Stimulated activated CD4-positive, alpha-beta T cell treated with anti-CD3 and anti-CD28 coated beads, Interleukin-15, amount 100 ng/mL, for 48 hours (primary cell): ENCODE measurements around the gene SPTB.

Experiments
- DNase-seq, 2 donors: peaks; one replicate each; pipeline ENCODE4 v3.0.0-alpha.2; 2020; ENCODE audit warnings: low read depth in 2 of 2

The SPTB gene

GRCh38 chr14:64850369-64851137 lies 29.2 kb downstream of the SPTB start:
- no peak for DNase-seq

GRCh38 chr14:64849940-64850339 lies 29.8 kb downstream of the SPTB start:
- no peak for DNase-seq

- no peak for DNase-seq
These were observed 31.5 kb downstream of the SPTB start for GRCh38 chr14:64848239-64848638.

- DNase-seq, result no peak
These were observed 33.4 kb downstream of the SPTB start for GRCh38 chr14:64846319-64846718.

- DNase-seq, result no peak
These were observed 33.8 kb downstream of the SPTB start for GRCh38 chr14:64845878-64846277.

GRCh38 chr14:64844969-64845536 lies 34.7 kb downstream of the SPTB start:
- no peak for DNase-seq

- no peak for DNase-seq
These were observed 35.4 kb downstream of the SPTB start for GRCh38 chr14:64844272-64844671.

GRCh38 chr14:64843548-64843947 lies 36.2 kb downstream of the SPTB start:
- no peak for DNase-seq

- no peak for DNase-seq
These were observed 37.6 kb downstream of the SPTB start for GRCh38 chr14:64841772-64842750.

- DNase-seq, result no peak
These were observed 38.5 kb downstream of the SPTB start for GRCh38 chr14:64841121-64841651.

GRCh38 chr14:64838656-64839055 lies 41.1 kb downstream of the SPTB start:
- DNase-seq, result no peak

- no peak for DNase-seq
These were observed 44.3 kb downstream of the SPTB start for GRCh38 chr14:64835431-64835830.

GRCh38 chr14:64834965-64835364 lies 44.7 kb downstream of the SPTB start:
- no peak for DNase-seq

- DNase-seq, result no peak
These were observed 48.3 kb downstream of the SPTB start for GRCh38 chr14:64831419-64831818.

GRCh38 chr14:64830961-64831360 lies 48.7 kb downstream of the SPTB start:
- no peak for DNase-seq

GRCh38 chr14:64828071-64828470 lies 51.6 kb downstream of the SPTB start:
- DNase-seq, result no peak

- no peak for DNase-seq
These were observed 52.9 kb downstream of the SPTB start for GRCh38 chr14:64826845-64827244.

GRCh38 chr14:64826333-64826732 lies 53.4 kb downstream of the SPTB start:
- no peak for DNase-seq

GRCh38 chr14:64825509-64825908 lies 54.2 kb downstream of the SPTB start:
- no peak for DNase-seq

GRCh38 chr14:64825006-64825405 lies 54.7 kb downstream of the SPTB start:
- no peak for DNase-seq

- no peak for DNase-seq
These were observed 55.2 kb downstream of the SPTB start for GRCh38 chr14:64824471-64824870.

- DNase-seq, result peak; percentile 43 to 54
These were observed 56.3 kb downstream of the SPTB start for GRCh38 chr14:64823305-64823861.
